Measurements from ENCODE around the gene NFKBIB. TPM values are rescaled to one million over a fixed set of nuclear protein-coding genes. Genes with fewer than 3 reads are reported as not detected.

Gene NFKBIB
- total and polyA plus RNA-seq, 5 experiments from 2014 or later: 7.9 to 25.2 (median 12.9) TPM

GRCh38 chr19:38892841-38893240, 6.9 kb upstream of the NFKBIB start:
- Mint-ChIP-seq H3K27ac (peak overlapping the region in 2 of 10 donors; percentile 29 to 38), H3K4me1 (peaks cover 4 to 23% (median 14%) of the 10 kb centered on the region in 4 donors), H3K4me3 (no peak overlapping the region), H3K9me3 (no peaks in the 10 kb centered on the region), H3K27me3 (no peaks in the 10 kb centered on the region), H3K36me3 (peaks cover 0 to 31% (median 5%) of the 10 kb centered on the region in 3 donors)
- POLR2A ChIA-PET: interaction anchor here (0.6 to 1.3 kb wide), 3 partner anchors 23 to 64 kb away, joined by 3 to 4 read pairs (median 3); no protein-coding TSS in a partner anchor
- no peak for ATAC-seq
- DNase-seq: no peak

- no peaks in the 10 kb centered on the region for H3K9me3 Mint-ChIP-seq
- POLR2A ChIA-PET: interaction anchor here (0.6 to 1.6 kb wide), 3 partner anchors 15 to 64 kb away, joined by 3 to 4 read pairs (median 4); partner anchors contain the start of gene RINL
- ATAC-seq: no peak
- H3K4me3 Mint-ChIP-seq: no peak overlapping the region
- no peak overlapping the region for H3K27ac Mint-ChIP-seq
- no peak for DNase-seq
- H3K27me3 Mint-ChIP-seq: no peaks in the 10 kb centered on the region
- peaks cover 6 to 28% (median 19%) of the 10 kb centered on the region in 4 donors for H3K4me1 Mint-ChIP-seq
- peaks cover 0 to 31% (median 5%) of the 10 kb centered on the region in 3 donors for H3K36me3 Mint-ChIP-seq
These were observed 6.4 kb upstream of the NFKBIB start for GRCh38 chr19:38893341-38893771.

- POLR2A ChIA-PET: no interaction called here
- peaks cover 0 to 18% (median 0%) of the 10 kb centered on the region in 3 donors for H3K36me3 Mint-ChIP-seq
- DNase-seq (no peak), ATAC-seq (no peak)
- H3K9me3 Mint-ChIP-seq: no peaks in the 10 kb centered on the region
- peak overlapping the region in 3 of 10 donors; percentile 47 to 78 (median 62) for H3K27ac Mint-ChIP-seq
- peaks cover 13 to 40% (median 30%) of the 10 kb centered on the region in 4 donors for H3K4me1 Mint-ChIP-seq
- H3K27me3 Mint-ChIP-seq: no peaks in the 10 kb centered on the region
- H3K4me3 Mint-ChIP-seq: no peak overlapping the region
These were observed 4.8 kb upstream of the NFKBIB start for GRCh38 chr19:38894968-38895367.

- H3K27me3 Mint-ChIP-seq: no peaks in the 10 kb centered on the region
- peaks cover 0 to 10% (median 0%) of the 10 kb centered on the region in 3 donors for H3K36me3 Mint-ChIP-seq
- peaks cover 20 to 55% (median 51%) of the 10 kb centered on the region in 4 donors for H3K4me1 Mint-ChIP-seq
- peak in 1 of 2 donors; percentile 22 for ATAC-seq
- H3K4me3 Mint-ChIP-seq: peak overlapping the region; percentile 86 to 100 (median 97)
- H3K27ac Mint-ChIP-seq: peak overlapping the region; percentile 93 to 100 (median 99)
- H3K9me3 Mint-ChIP-seq: no peaks in the 10 kb centered on the region
- no peak for DNase-seq
- POLR2A ChIA-PET: no interaction called here
These were observed 852 bp upstream of the NFKBIB start for GRCh38 chr19:38898788-38899446.

- DNase-seq (peak in 1 of 10 donors; percentile 1), ATAC-seq (no peak)
- Mint-ChIP-seq H3K36me3 (peaks cover 0 to 15% (median 6%) of the 10 kb centered on the region in 3 donors), H3K4me3 (peak overlapping the region; percentile 86 to 100 (median 96)), H3K4me1 (peaks cover 20 to 60% (median 51%) of the 10 kb centered on the region in 4 donors), H3K27ac (peak overlapping the region; percentile 90 to 99 (median 96)), H3K9me3 (no peaks in the 10 kb centered on the region), H3K27me3 (no peaks in the 10 kb centered on the region)
- POLR2A ChIA-PET: interaction anchor here (0.6 to 2.0 kb wide), 12 partner anchors 9 to 282 kb away, joined by 3 to 12 read pairs (median 6); partner anchors contain the start of genes ACTN4, EIF3K, HNRNPL and MRPS12
These were observed 447 bp downstream of the NFKBIB start for GRCh38 chr19:38900202-38900629.

- H3K4me1 Mint-ChIP-seq: peaks cover 20 to 60% (median 47%) of the 10 kb centered on the region in 4 donors
These were observed 998 bp downstream of the NFKBIB start for GRCh38 chr19:38900743-38901190.

GRCh38 chr19:38901683-38902082, 1.9 kb downstream of the NFKBIB start:
- Mint-ChIP-seq H3K27me3 (no peaks in the 10 kb centered on the region), H3K9me3 (no peaks in the 10 kb centered on the region), H3K4me3 (peak overlapping the region in 8 of 10 donors; percentile 2 to 96 (median 47)), H3K36me3 (peaks cover 1 to 26% (median 6%) of the 10 kb centered on the region in 3 donors), H3K27ac (peak overlapping the region in 5 of 10 donors; percentile 4 to 82 (median 16)), H3K4me1 (peaks cover 20 to 59% (median 46%) of the 10 kb centered on the region in 4 donors)
- ATAC-seq (no peak), DNase-seq (peak in 1 of 10 donors; percentile 6)
- POLR2A ChIA-PET: interaction anchor here (0.8 kb wide), 1 partner anchor 32 kb away, joined by 3 read pairs; no protein-coding TSS in a partner anchor

More at GRCh38 chr19:38900743-38901190, 998 bp downstream of the NFKBIB start:
- no peaks in the 10 kb centered on the region for H3K27me3 Mint-ChIP-seq
- peaks cover 0 to 19% (median 6%) of the 10 kb centered on the region in 3 donors for H3K36me3 Mint-ChIP-seq
- H3K27ac Mint-ChIP-seq: peak overlapping the region in 9 of 10 donors; percentile 73 to 99 (median 85)
- POLR2A ChIA-PET: interaction anchor here (0.6 to 2.0 kb wide), 8 partner anchors 8 to 282 kb away, joined by 3 to 12 read pairs (median 6); partner anchors contain the start of genes EIF3K, HNRNPL, MRPS12 and RINL
- ATAC-seq: no peak
- H3K9me3 Mint-ChIP-seq: no peaks in the 10 kb centered on the region
- no peak for DNase-seq
- H3K4me3 Mint-ChIP-seq: peak overlapping the region; percentile 86 to 100 (median 96)

GRCh38 chr19:38904581-38905539, 5.1 kb downstream of the NFKBIB start:
- POLR2A ChIA-PET: no interaction called here
- peak overlapping the region in 5 of 10 donors; percentile 8 to 89 (median 27) for H3K27ac Mint-ChIP-seq
- DNase-seq (peak in 1 of 10 donors; percentile 62), ATAC-seq (no peak)
- peak overlapping the region in 1 of 10 donors; percentile 63 for H3K4me3 Mint-ChIP-seq
- H3K27me3 Mint-ChIP-seq: no peaks in the 10 kb centered on the region
- peaks cover 6 to 44% (median 10%) of the 10 kb centered on the region in 3 donors for H3K36me3 Mint-ChIP-seq
- H3K4me1 Mint-ChIP-seq: peaks cover 16 to 45% (median 41%) of the 10 kb centered on the region in 4 donors
- H3K9me3 Mint-ChIP-seq: no peaks in the 10 kb centered on the region

- POLR2A ChIA-PET: no interaction called here
- no peaks in the 10 kb centered on the region for H3K9me3 Mint-ChIP-seq
- no peaks in the 10 kb centered on the region for H3K27me3 Mint-ChIP-seq
- H3K4me3 Mint-ChIP-seq: no peak overlapping the region
- H3K36me3 Mint-ChIP-seq: peaks cover 6 to 46% (median 10%) of the 10 kb centered on the region in 3 donors
- DNase-seq (peak in 1 of 10 donors; percentile 45), ATAC-seq (no peak)
- H3K27ac Mint-ChIP-seq: peak overlapping the region in 2 of 10 donors; percentile 37 to 57
- H3K4me1 Mint-ChIP-seq: peaks cover 14 to 49% (median 36%) of the 10 kb centered on the region in 4 donors
These were observed 5.9 kb downstream of the NFKBIB start for GRCh38 chr19:38905620-38906019.

- Mint-ChIP-seq H3K27ac (no peak overlapping the region), H3K36me3 (peaks cover 6 to 47% (median 10%) of the 10 kb centered on the region in 3 donors), H3K4me1 (peaks cover 14 to 41% (median 26%) of the 10 kb centered on the region in 4 donors), H3K4me3 (peak overlapping the region in 1 of 10 donors; percentile 10), H3K27me3 (no peaks in the 10 kb centered on the region), H3K9me3 (no peaks in the 10 kb centered on the region)
- POLR2A ChIA-PET: no interaction called here
- ATAC-seq (no peak), DNase-seq (peak in 1 of 10 donors; percentile 58)
These were observed 7.5 kb downstream of the NFKBIB start for GRCh38 chr19:38907227-38907626.

- H3K4me3 Mint-ChIP-seq: peak overlapping the region in 2 of 10 donors; percentile 10 to 37
These were observed 7.9 kb downstream of the NFKBIB start for GRCh38 chr19:38907670-38908069.

More at GRCh38 chr19:38907670-38908069, 7.9 kb downstream of the NFKBIB start:
- DNase-seq (peak in 1 of 10 donors; percentile 47), ATAC-seq (no peak)
- Mint-ChIP-seq H3K9me3 (no peaks in the 10 kb centered on the region), H3K4me1 (peaks cover 14 to 45% (median 26%) of the 10 kb centered on the region in 4 donors), H3K27ac (peak overlapping the region in 5 of 10 donors; percentile 55 to 79 (median 78)), H3K27me3 (no peaks in the 10 kb centered on the region), H3K36me3 (peaks cover 6 to 47% (median 10%) of the 10 kb centered on the region in 3 donors)
- POLR2A ChIA-PET: no interaction called here

All from naive thymus-derived CD8-positive, alpha-beta T cell (primary cell).